Neutrophil (primary cell): ENCODE measurements around the gene LARP1.

Experiments
- H3K27ac ChIP-seq: fragments of 200-600 bp; sonication (generic); 2 replicates; pipeline ENCODE4 v1.5.1; 2016; ENCODE audit warnings: mild to moderate bottlenecking, moderate library complexity
- H3K27me3 ChIP-seq: fragments of 200-600 bp; sonication (generic); 2 replicates; pipeline ENCODE4 v1.6.0; 2016; ENCODE audit warnings: mild to moderate bottlenecking
- H3K36me3 ChIP-seq: fragments of 200-600 bp; sonication (generic); 2 replicates; pipeline ENCODE4 v1.5.1; 2017
- H3K4me1 ChIP-seq, 2 experiments: fragments of 200-600 bp in 1 of 2; sonication (generic) in 1 of 2; 1 replicate in 1 of 2; 2 replicates in 1 of 2; pipeline versions ENCODE4 v1.5.1 to v1.6.1; 2013 to 2016; ENCODE audit warnings: low read depth in 1 of 2, low read length in 1 of 2, mild to moderate bottlenecking in 1 of 2, moderate library complexity in 1 of 2; ENCODE audit not compliant: control insufficient read depth in 1 of 2, insufficient read depth in 1 of 2
- H3K4me3 ChIP-seq, 2 experiments: fragments of 200-600 bp in 1 of 2; sonication (generic) in 1 of 2; 1 replicate in 1 of 2; 2 replicates in 1 of 2; pipeline ENCODE4 v1.5.1; 2013 to 2016; ENCODE audit warnings: low read depth in 1 of 2, low read length in 1 of 2, mild to moderate bottlenecking in 1 of 2, moderate library complexity in 1 of 2
- H3K9me3 ChIP-seq: fragments of 200-600 bp; sonication (generic); 2 replicates; pipeline ENCODE4 v1.5.1; 2016
- CTCF ChIP-seq: fragments of 200-600 bp; sonication (generic); IDR thresholded peaks from 2 replicates; pipeline ENCODE4 v1.5.1; 2016; ENCODE audit warnings: antibody characterized with exemption

LARP1 gene

GRCh38 chr5:154768207-154768606 is 13.0 kb downstream of the LARP1 start:
- Histone ChIP-seq H3K4me1 (peaks cover 17 to 26% of the 10 kb centered on the region in 2 experiments), H3K36me3 (no peaks in the 10 kb centered on the region), H3K4me3 (no peak overlapping the region), H3K9me3 (no peaks in the 10 kb centered on the region), H3K27me3 (no peaks in the 10 kb centered on the region), H3K27ac (no peak overlapping the region)
- no peak for TF ChIP-seq CTCF

GRCh38 chr5:154770111-154770510 is 14.9 kb downstream of the LARP1 start:
- Histone ChIP-seq H3K36me3 (no peaks in the 10 kb centered on the region), H3K27me3 (no peaks in the 10 kb centered on the region), H3K27ac (peak overlapping the region; percentile 75), H3K4me1 (peaks cover 14 to 26% of the 10 kb centered on the region in 2 experiments), H3K9me3 (no peaks in the 10 kb centered on the region), H3K4me3 (no peak overlapping the region)
- TF ChIP-seq CTCF, result no peak

- peaks cover 14 to 26% of the 10 kb centered on the region in 2 experiments for H3K4me1 ChIP-seq
- TF ChIP-seq CTCF, result no peak
- H3K27ac ChIP-seq, result no peak overlapping the region
- no peak overlapping the region for H3K4me3 ChIP-seq
- H3K9me3 ChIP-seq, result no peaks in the 10 kb centered on the region
- no peaks in the 10 kb centered on the region for H3K36me3 ChIP-seq
- no peaks in the 10 kb centered on the region for H3K27me3 ChIP-seq
Measured at GRCh38 chr5:154771383-154771901, 16.3 kb downstream of the LARP1 start.

- no peaks in the 10 kb centered on the region for H3K9me3 ChIP-seq
- H3K4me1 ChIP-seq, result peaks cover 14 to 16% of the 10 kb centered on the region in 2 experiments
- TF ChIP-seq CTCF, result no peak
- H3K4me3 ChIP-seq, result no peak overlapping the region
- H3K27ac ChIP-seq, result peak overlapping the region; percentile 0
- no peaks in the 10 kb centered on the region for H3K36me3 ChIP-seq
- no peaks in the 10 kb centered on the region for H3K27me3 ChIP-seq
Measured at GRCh38 chr5:154773326-154773725, 18.1 kb downstream of the LARP1 start.

- Histone ChIP-seq H3K36me3 (no peaks in the 10 kb centered on the region), H3K27ac (no peak overlapping the region), H3K4me1 (peaks cover 0 to 9% of the 10 kb centered on the region in 2 experiments), H3K9me3 (no peaks in the 10 kb centered on the region), H3K4me3 (no peak overlapping the region), H3K27me3 (no peaks in the 10 kb centered on the region)
- no peak for TF ChIP-seq CTCF
Measured at GRCh38 chr5:154776167-154776566, 21.0 kb downstream of the LARP1 start.

GRCh38 chr5:154778534-154778933 is 23.4 kb downstream of the LARP1 start:
- Histone ChIP-seq H3K27ac (peak overlapping the region; percentile 13), H3K36me3 (no peaks in the 10 kb centered on the region), H3K4me3 (no peak overlapping the region), H3K4me1 (peaks cover under 1 to 9% of the 10 kb centered on the region in 2 experiments), H3K27me3 (no peaks in the 10 kb centered on the region), H3K9me3 (no peaks in the 10 kb centered on the region)
- no peak for TF ChIP-seq CTCF
